Measurements from ENCODE around the gene CCNQ. TPM values are rescaled to one million over a fixed set of nuclear protein-coding genes. Genes with fewer than 3 reads are reported as not detected.

Gene CCNQ
- total RNA-seq, 4 donors from 2014 or later: 26.0 to 42.6 (median 31.0) TPM

GRCh38 chrX:153557618-153558355 lies 41.2 kb downstream of the CCNQ start:
- TF ChIP-seq CTCF (IDR thresholded peaks at IDR 0.05): no peak
- ATAC-seq (ENCODE audit: low FRiP score): no peak
- DNase-seq (ENCODE audit: low spot score): no peak

GRCh38 chrX:153556767-153557166 lies 42.2 kb downstream of the CCNQ start:
- no peak for TF ChIP-seq CTCF (IDR thresholded peaks at IDR 0.05)
- no peak for DNase-seq (ENCODE audit: low spot score)
- ATAC-seq (ENCODE audit: low FRiP score): no peak

DNA sequence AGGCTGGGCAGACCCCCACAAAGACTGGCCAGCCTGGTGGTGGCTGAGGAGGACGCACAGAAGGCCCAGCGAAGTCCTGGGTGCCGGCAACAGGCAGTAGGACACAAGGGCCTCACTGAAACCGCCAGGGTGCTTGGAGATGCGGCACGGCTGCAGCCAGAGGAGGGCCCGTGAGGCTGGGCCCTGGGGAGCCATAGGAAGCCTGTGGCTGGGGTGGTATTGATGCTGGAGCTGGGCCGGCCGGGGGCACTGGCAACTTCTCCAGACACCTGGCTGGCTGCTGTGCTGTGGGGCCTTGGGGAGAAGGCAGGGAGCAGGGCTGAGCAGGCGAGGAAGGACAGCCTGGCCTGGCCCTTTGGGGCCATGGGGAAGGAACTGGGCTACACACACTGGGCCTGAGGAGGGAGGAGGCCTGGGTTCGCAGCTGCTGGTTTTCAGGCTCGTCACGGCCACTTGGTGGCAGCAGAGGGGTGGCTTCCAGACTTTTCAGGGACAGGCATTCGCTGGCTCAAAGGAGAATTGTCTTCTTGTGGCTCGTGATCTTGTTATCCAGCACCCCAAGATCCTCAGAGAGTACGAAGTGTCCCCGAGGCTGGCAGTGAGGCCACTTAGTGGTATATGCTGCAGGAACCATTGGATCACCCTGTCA lies 44.3 kb downstream of the CCNQ start:
- TF ChIP-seq CTCF (IDR thresholded peaks at IDR 0.05): no peak
- no peak for ATAC-seq (ENCODE audit: low FRiP score)
- DNase-seq (ENCODE audit: low spot score): peak; percentile 25

GRCh38 chrX:153551135-153551534 lies 47.8 kb downstream of the CCNQ start:
- DNase-seq (ENCODE audit: low spot score): no peak
- no peak for ATAC-seq (ENCODE audit: low FRiP score)
- no peak for TF ChIP-seq CTCF (IDR thresholded peaks at IDR 0.05)

DNA sequence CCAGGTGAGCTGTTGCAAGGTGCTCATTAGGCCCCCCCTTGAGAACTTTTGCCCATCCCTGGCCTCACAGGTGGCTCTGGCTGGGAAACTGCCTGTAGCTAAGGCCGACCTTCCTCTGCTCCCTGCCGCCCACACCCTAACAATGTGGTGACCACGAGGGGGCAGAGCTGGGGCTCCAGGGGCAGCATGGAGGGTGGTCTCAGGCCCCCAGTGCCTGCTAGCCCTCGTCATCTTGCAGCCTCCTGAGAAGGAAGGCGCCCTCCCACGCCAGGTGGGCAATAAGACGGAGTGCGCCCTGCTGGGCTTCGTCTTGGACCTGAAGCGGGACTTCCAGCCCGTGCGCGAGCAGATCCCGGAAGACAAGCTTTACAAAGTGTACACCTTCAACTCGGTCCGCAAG lies 49.1 kb downstream of the CCNQ start:
- DNase-seq (ENCODE audit: low spot score) (no peak), ATAC-seq (ENCODE audit: low FRiP score) (no peak)
- TF ChIP-seq CTCF (IDR thresholded peaks at IDR 0.05): no peak

GRCh38 chrX:153549231-153549630 lies 49.7 kb downstream of the CCNQ start:
- no peak for TF ChIP-seq CTCF (IDR thresholded peaks at IDR 0.05)
- DNase-seq (ENCODE audit: low spot score) (no peak), ATAC-seq (ENCODE audit: low FRiP score) (no peak)

DNA sequence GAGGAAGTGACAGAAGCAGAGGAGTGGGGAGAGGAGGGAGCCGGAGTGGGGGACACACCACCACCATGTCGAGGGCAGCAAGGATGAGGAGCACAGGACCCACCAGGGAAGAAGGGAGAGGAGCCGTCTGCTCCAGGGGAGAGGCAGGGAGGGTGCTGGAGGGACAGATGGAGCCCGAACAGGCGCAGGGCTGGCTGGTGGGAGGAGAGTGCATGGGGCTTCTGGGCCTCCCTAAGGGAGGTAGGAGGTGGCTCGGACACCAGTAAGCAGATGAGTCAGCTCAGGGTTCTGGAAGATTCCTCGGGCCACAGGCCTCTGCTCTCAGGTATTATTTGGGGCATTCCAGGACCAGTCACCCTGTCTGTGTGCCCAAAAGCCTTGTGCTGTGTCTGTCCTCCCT lies 51.7 kb downstream of the CCNQ start:
- ATAC-seq (ENCODE audit: low FRiP score) (no peak), DNase-seq (ENCODE audit: low spot score) (no peak)
- no peak for TF ChIP-seq CTCF (IDR thresholded peaks at IDR 0.05)

Data from omental fat pad (tissue), 4 donors.